Heart left ventricle (tissue), 16 donors: Measurements from ENCODE around the gene TTC7B. TPM values are rescaled to one million over a fixed set of nuclear protein-coding genes. Genes with fewer than 3 reads are reported as not detected.
A peak's percentile ranks its signal among the peaks of the same experiment; 100 is the strongest.

Source experiments
- ATAC-seq, 4 donors: fragments of 200-7000 bp; cut with Tn5 transposase; one replicate each; pipeline ENCODE4 v1.9.1; 2020 to 2022; ENCODE audit warnings: moderate library complexity in 4 of 4, mild to moderate bottlenecking in 3 of 4, moderate number of reproducible peaks in 1 of 4
- DNase-seq, 5 donors: peaks; one replicate each; pipeline ENCODE4 v3.0.0-alpha.2; 2020
- H3K27ac ChIP-seq, 12 donors: fragments of 200-600 bp; sonication (generic) in 4 of 12; one replicate each; pipeline versions ENCODE4 v1.5.0 to v1.8.0; 2016 to 2022; ENCODE audit warnings: mild to moderate bottlenecking in 2 of 12
- H3K27me3 ChIP-seq, 9 donors: fragments of 200-600 bp; sonication (generic) in 2 of 9; one replicate each; pipeline versions ENCODE4 v1.5.1 to v1.8.0; 2016 to 2022; ENCODE audit warnings: mild to moderate bottlenecking in 3 of 9
- H3K36me3 ChIP-seq, 9 donors: fragments of 200-600 bp; sonication (generic) in 2 of 9; one replicate each; pipeline versions ENCODE4 v1.5.0 to v1.8.0; 2018 to 2022; ENCODE audit warnings: mild to moderate bottlenecking in 2 of 9
- H3K4me1 ChIP-seq, 12 donors: fragments of 200-600 bp; sonication (generic) in 4 of 12; one replicate each; pipeline versions ENCODE4 v1.5.0 to v1.8.0; 2016 to 2022; ENCODE audit warnings: mild to moderate bottlenecking in 3 of 12
- H3K4me3 ChIP-seq, 12 donors: fragments of 200-600 bp; sonication (generic) in 4 of 12; one replicate each; pipeline versions ENCODE4 v1.5.0 to v1.8.0; 2017 to 2022; ENCODE audit warnings: mild to moderate bottlenecking in 9 of 12, moderate library complexity in 4 of 12
- H3K9me3 ChIP-seq, 12 donors: fragments of 200-600 bp; sonication (generic) in 4 of 12; one replicate each; pipeline versions ENCODE4 v1.5.0 to v1.8.0; 2016 to 2022; ENCODE audit warnings: mild to moderate bottlenecking in 1 of 12
- CTCF ChIP-seq, 12 donors: fragments of 200-600 bp; sonication (generic) in 4 of 12; IDR thresholded peaks; one replicate each; pipeline versions ENCODE4 v1.5.0 to v1.8.0; 2018 to 2022; ENCODE audit warnings: antibody characterized with exemption in 12 of 12, mild to moderate bottlenecking in 5 of 12
- POLR2A ChIP-seq, 2 donors: fragments of 450-650 bp; IDR thresholded peaks; one replicate each; pipeline ENCODE4 v1.6.1; 2017; ENCODE audit warnings: antibody characterized with exemption in 2 of 2, mild to moderate bottlenecking in 2 of 2, moderate library complexity in 2 of 2
- WGBS, 4 donors: extraction: QIAGEN DNeasy Blood & Tissue Kit in 2 of 4; methylation state at CpG; one replicate each; pipeline versions ENCODE4 v1.1.5 to v1.1.7; 2013 to 2018; 5-methylcytosine and 5-hydroxymethylcytosine counted together
- intact Hi-C, 10 donors: fragments of 100-400 bp; cut with DNase I; formaldehyde crosslinking; loops; one replicate each; pipeline versions ENCODE4 v1.11.1 to v1.14.2; 2022
- polyA plus RNA-seq, 2 donors: library from polyadenylated mRNA; stranded (reverse); fragments of 200-250 nt; gene quantifications; one replicate each; pipeline ENCODE4 v1.2.3, GENCODE V29; 2013
- total RNA-seq, 9 donors: library from RNA; depleted of rRNA in 2 of 9; stranded (reverse); fragments of >200 nt in 2 of 9; fragmentation: NEBNext Ultra II Directional in 3 of 9; extraction: Animal tissue kit (Norgen Biotek cat#: 25700) in 3 of 9; gene quantifications; one replicate each; pipeline versions ENCODE4 v1.1.0 to v1.2.4, GENCODE V29; 2016 to 2023
- donor health status: ischemic (EF 13 %, LVEDD 7.1; RV severe dilation, severe dysfunction).
- donor health status: healthy with polysubstance abuse.
- donor health status: DM: no; HTN: yes; CAD: no.
- donor health status: DM: no; HTN: no; CAD: no.
- donor health status: ischemic (EF 25% LVEDD 6.9; RV normal size, moderate dysfunction).
- donor health status: ischemic (EF 25% LVEDD 5.7; RV mildly dilated, moderate dysfunction).
- donor health status: healthy.
- donor health status: DM: yes; HTN: yes; CAD: no.
- donor health status: ischemic (EF 35%, LVEDD 5.7; RV mildly dilated, moderate dysfunction).
- donor health status: nonischemic (EF 11% LVEDD 7.7; RV severe dilation, severe dysfunction).
- donor health status: DM: yes; HTN: yes; CAD: no.
- donor health status: PGD.
- donor health status: ischemic (EF 29% LVEDD 5.4; RV normal size, mild dysfunction).
- donor health status: nonischemic (EF 23%, LVEDD 6.1; RV moderate dilation, normal function).

The TTC7B gene
- total and polyA plus RNA-seq, 11 donors = 20.3 to 76.1 (median 62.6) TPM

GRCh38 chr14:90811641-90812040 lies 4.6 kb downstream of the TTC7B start:
- 88 to 91% (median 89%) methylated on average over 8 to 10 of the region's 10 CpGs for WGBS, 4 donors
- no peak overlapping the region for H3K27ac ChIP-seq
- no peaks in the 10 kb centered on the region for H3K36me3 ChIP-seq
- intact Hi-C loops = loop anchor here in 4 of 10 donors (5.0 to 10.0 kb wide), 2 partner anchors 47 to 49 kb away; no protein-coding TSS in a partner anchor
- no peaks in the 10 kb centered on the region for H3K9me3 ChIP-seq
- ATAC-seq = no peak
- no peak overlapping the region for H3K4me3 ChIP-seq
- TF ChIP-seq CTCF (IDR thresholded peaks at IDR 0.05) (no peak), POLR2A (IDR thresholded peaks at IDR 0.05) (no peak)
- H3K27me3 ChIP-seq = no peaks in the 10 kb centered on the region
- peaks cover 2 to 75% (median 37%) of the 10 kb centered on the region in 12 donors for H3K4me1 ChIP-seq
- DNase-seq = peak in 1 of 5 donors; percentile 11

- ATAC-seq = no peak
- no peak overlapping the region for H3K27ac ChIP-seq
Observed at GRCh38 chr14:90810806-90811205, 5.4 kb downstream of the TTC7B start.

GRCh38 chr14:90809530-90810312 lies 6.5 kb downstream of the TTC7B start:
- H3K4me1 ChIP-seq = peaks cover 4 to 81% (median 41%) of the 10 kb centered on the region in 12 donors
- H3K27ac ChIP-seq = no peak overlapping the region
- H3K27me3 ChIP-seq = no peaks in the 10 kb centered on the region
- no peak for DNase-seq
- no peaks in the 10 kb centered on the region for H3K9me3 ChIP-seq
- no peak for ATAC-seq
- no peak overlapping the region for H3K4me3 ChIP-seq
- TF ChIP-seq CTCF (IDR thresholded peaks at IDR 0.05) (no peak), POLR2A (IDR thresholded peaks at IDR 0.05) (no peak)
- 95 to 96% (median 95%) methylated on average over 7 of the region's 7 CpGs for WGBS, 4 donors
- no peaks in the 10 kb centered on the region for H3K36me3 ChIP-seq
- intact Hi-C loops = loop anchor here in 6 of 10 donors (5.0 to 10.0 kb wide), 3 partner anchors 45 to 107 kb away; no protein-coding TSS in a partner anchor

More at GRCh38 chr14:90810806-90811205, 5.4 kb downstream of the TTC7B start:
- peak in 1 of 5 donors; percentile 19 for DNase-seq
- H3K36me3 ChIP-seq = no peaks in the 10 kb centered on the region
- intact Hi-C loops = loop anchor here in 4 of 10 donors (5.0 to 10.0 kb wide), 2 partner anchors 46 to 49 kb away; no protein-coding TSS in a partner anchor
- WGBS, 4 donors = 74 to 86% (median 83%) methylated on average over 5 of the region's 5 CpGs
- TF ChIP-seq POLR2A (IDR thresholded peaks at IDR 0.05) = no peak
- TF ChIP-seq CTCF (IDR thresholded peaks at IDR 0.05) = no peak
- H3K4me3 ChIP-seq = no peak overlapping the region
- H3K4me1 ChIP-seq = peaks cover 3 to 80% (median 41%) of the 10 kb centered on the region in 12 donors
- H3K27me3 ChIP-seq = no peaks in the 10 kb centered on the region
- no peaks in the 10 kb centered on the region for H3K9me3 ChIP-seq

- Histone ChIP-seq H3K36me3 (no peaks in the 10 kb centered on the region), H3K4me1 (peaks cover 7 to 81% (median 43%) of the 10 kb centered on the region in 12 donors), H3K9me3 (no peaks in the 10 kb centered on the region), H3K27me3 (no peaks in the 10 kb centered on the region), H3K27ac (peak overlapping the region in 6 of 12 donors; percentile 14 to 67 (median 47)), H3K4me3 (no peak overlapping the region)
- TF ChIP-seq POLR2A (IDR thresholded peaks at IDR 0.05) = no peak
- no peak for TF ChIP-seq CTCF (IDR thresholded peaks at IDR 0.05)
- DNase-seq = peak in 1 of 5 donors; percentile 29
- ATAC-seq = no peak
- 86 to 94% (median 89%) methylated on average over 15 of the region's 15 CpGs for WGBS, 4 donors
- intact Hi-C loops = loop anchor here in 2 of 10 donors (5.0 kb wide), 2 partner anchors 47 to 107 kb away; no protein-coding TSS in a partner anchor
Observed at GRCh38 chr14:90808759-90809529, 7.3 kb downstream of the TTC7B start.
